Activated CD4-positive, alpha-beta T cell treated with anti-CD3 and anti-CD28 coated beads, Interleukin-2, amount 50 U/mL, for 4 hours (primary cell): Measurements from ENCODE around the gene LGALS12.

ENCODE experiments used
- DNase-seq, 2 experiments: peaks; one replicate each; pipeline ENCODE4 v3.0.0-alpha.2; 2020

The LGALS12 gene

GRCh38 chr11:63505857-63506528, at the start of gene LGALS12:
Gene LGALS12, plus strand, starts transcription at chr11:63506084. Its CDS starts 375 bp downstream, at chr11:63506459.
- DNase-seq: no peak

- no peak for DNase-seq
Observed at GRCh38 chr11:63459586-63459985, 46.3 kb upstream of the LGALS12 start.

- DNase-seq: no peak
Observed at GRCh38 chr11:63462137-63462536, 43.7 kb upstream of the LGALS12 start.

- no peak for DNase-seq
Observed at GRCh38 chr11:63470311-63470710, 35.6 kb upstream of the LGALS12 start.

GRCh38 chr11:63472372-63472771, 33.5 kb upstream of the LGALS12 start:
- no peak for DNase-seq

GRCh38 chr11:63476618-63477017, 29.3 kb upstream of the LGALS12 start:
- no peak for DNase-seq

- DNase-seq: peak; percentile 35 to 36
Observed at GRCh38 chr11:63478896-63479295, 27.0 kb upstream of the LGALS12 start.

- no peak for DNase-seq
Observed at GRCh38 chr11:63480039-63480438, 25.8 kb upstream of the LGALS12 start.

- no peak for DNase-seq
Observed at GRCh38 chr11:63485777-63486176, 20.1 kb upstream of the LGALS12 start.

- DNase-seq: no peak
Observed at GRCh38 chr11:63488789-63489188, 17.1 kb upstream of the LGALS12 start.

GRCh38 chr11:63489879-63490278, 16.0 kb upstream of the LGALS12 start:
- DNase-seq: no peak

- no peak for DNase-seq
Observed at GRCh38 chr11:63490551-63491239, 15.2 kb upstream of the LGALS12 start, which contains the start of gene PLAAT5. Gene PLAAT5, minus strand, starts transcription at chr11:63491167. Its CDS starts 133 bp downstream, at chr11:63491034.

- no peak for DNase-seq
Observed at GRCh38 chr11:63491240-63491587, 14.7 kb upstream of the LGALS12 start.

GRCh38 chr11:63491636-63492372, 14.1 kb upstream of the LGALS12 start:
- no peak for DNase-seq

- DNase-seq: no peak
Observed at GRCh38 chr11:63492441-63492840, 13.4 kb upstream of the LGALS12 start.

- DNase-seq: no peak
Observed at GRCh38 chr11:63493127-63493526, 12.8 kb upstream of the LGALS12 start.

GRCh38 chr11:63494975-63495374, 10.9 kb upstream of the LGALS12 start:
- no peak for DNase-seq

GRCh38 chr11:63499874-63500273, 6.0 kb upstream of the LGALS12 start:
- DNase-seq: no peak

- no peak for DNase-seq
Observed at GRCh38 chr11:63501236-63501635, 4.6 kb upstream of the LGALS12 start.

- DNase-seq: no peak
Observed at GRCh38 chr11:63502252-63502820, 3.5 kb upstream of the LGALS12 start.

- no peak for DNase-seq
Observed at GRCh38 chr11:63503492-63503891, 2.4 kb upstream of the LGALS12 start.

GRCh38 chr11:63504054-63504453, 1.8 kb upstream of the LGALS12 start:
- no peak for DNase-seq

GRCh38 chr11:63504933-63505586, 824 bp upstream of the LGALS12 start:
- DNase-seq: no peak
